Measurements from ENCODE around the gene BRSK1. TPM values are rescaled to one million over a fixed set of nuclear protein-coding genes. Genes with fewer than 3 reads are reported as not detected.

The BRSK1 gene
- polyA plus RNA-seq, 1 donor from 2014 or later, result 213 TPM

DNA sequence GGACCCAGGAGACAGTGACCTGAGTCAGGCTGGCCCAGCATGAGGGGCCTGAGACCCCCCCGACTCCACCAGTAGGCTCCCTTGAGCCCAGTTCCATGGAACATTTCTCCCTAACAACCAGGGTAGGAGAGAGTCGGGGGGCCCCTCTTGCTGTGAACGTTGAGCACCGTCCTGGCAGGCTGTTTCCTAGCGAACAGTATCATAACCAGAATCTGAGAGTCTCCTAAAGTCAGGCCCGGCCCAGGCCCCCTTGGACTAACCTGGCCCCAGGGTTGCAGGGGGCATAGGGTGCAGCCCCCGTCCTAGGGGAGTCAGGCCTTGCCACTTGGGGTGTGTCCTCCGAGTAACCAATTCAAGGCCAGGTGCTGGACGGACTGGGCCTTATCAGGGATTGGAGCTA lies 27.6 kb downstream of the BRSK1 start:
- Histone ChIP-seq H3K79me2 (replicated peaks; ENCODE audit: insufficient read depth, low read length) (no peaks in the 10 kb centered on the region), H3K27me3 (ENCODE audit: insufficient read depth, low read depth, low read length) (no peaks in the 10 kb centered on the region), H4K20me1 (ENCODE audit: insufficient read depth) (no peaks in the 10 kb centered on the region), H3K4me3 (ENCODE audit: low read length) (no peak overlapping the region), H2AFZ (ENCODE audit: low read depth, low read length) (no peak overlapping the region), H3K9ac (ENCODE audit: low read length) (no peak overlapping the region), H3K36me3 (ENCODE audit: insufficient read depth, low read length) (no peaks in the 10 kb centered on the region), H3K9me2 (ENCODE audit: insufficient read depth, low read length) (no peaks in the 10 kb centered on the region), H3K9me3 (ENCODE audit: low read length) (no peaks in the 10 kb centered on the region), H3K4me2 (ENCODE audit: low read length) (no peak overlapping the region), H3F3A (ENCODE audit: insufficient read depth, low read length, poor library complexity, severe bottlenecking) (no peaks in the 10 kb centered on the region), H3K27ac (ENCODE audit: low read length) (no peak overlapping the region)
- no peak for TF ChIP-seq RAD21 (conservative IDR thresholded peaks at IDR 0.05)
- TF ChIP-seq, protein P1, sequence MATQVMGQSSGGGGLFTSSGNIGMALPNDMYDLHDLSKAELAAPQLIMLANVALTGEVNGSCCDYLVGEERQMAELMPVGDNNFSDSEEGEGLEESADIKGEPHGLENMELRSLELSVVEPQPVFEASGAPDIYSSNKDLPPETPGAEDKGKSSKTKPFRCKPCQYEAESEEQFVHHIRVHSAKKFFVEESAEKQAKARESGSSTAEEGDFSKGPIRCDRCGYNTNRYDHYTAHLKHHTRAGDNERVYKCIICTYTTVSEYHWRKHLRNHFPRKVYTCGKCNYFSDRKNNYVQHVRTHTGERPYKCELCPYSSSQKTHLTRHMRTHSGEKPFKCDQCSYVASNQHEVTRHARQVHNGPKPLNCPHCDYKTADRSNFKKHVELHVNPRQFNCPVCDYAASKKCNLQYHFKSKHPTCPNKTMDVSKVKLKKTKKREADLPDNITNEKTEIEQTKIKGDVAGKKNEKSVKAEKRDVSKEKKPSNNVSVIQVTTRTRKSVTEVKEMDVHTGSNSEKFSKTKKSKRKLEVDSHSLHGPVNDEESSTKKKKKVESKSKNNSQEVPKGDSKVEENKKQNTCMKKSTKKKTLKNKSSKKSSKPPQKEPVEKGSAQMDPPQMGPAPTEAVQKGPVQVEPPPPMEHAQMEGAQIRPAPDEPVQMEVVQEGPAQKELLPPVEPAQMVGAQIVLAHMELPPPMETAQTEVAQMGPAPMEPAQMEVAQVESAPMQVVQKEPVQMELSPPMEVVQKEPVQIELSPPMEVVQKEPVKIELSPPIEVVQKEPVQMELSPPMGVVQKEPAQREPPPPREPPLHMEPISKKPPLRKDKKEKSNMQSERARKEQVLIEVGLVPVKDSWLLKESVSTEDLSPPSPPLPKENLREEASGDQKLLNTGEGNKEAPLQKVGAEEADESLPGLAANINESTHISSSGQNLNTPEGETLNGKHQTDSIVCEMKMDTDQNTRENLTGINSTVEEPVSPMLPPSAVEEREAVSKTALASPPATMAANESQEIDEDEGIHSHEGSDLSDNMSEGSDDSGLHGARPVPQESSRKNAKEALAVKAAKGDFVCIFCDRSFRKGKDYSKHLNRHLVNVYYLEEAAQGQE (IDR thresholded peaks at IDR 0.05; ENCODE audit: borderline replicate concordance), result no peak

DNA sequence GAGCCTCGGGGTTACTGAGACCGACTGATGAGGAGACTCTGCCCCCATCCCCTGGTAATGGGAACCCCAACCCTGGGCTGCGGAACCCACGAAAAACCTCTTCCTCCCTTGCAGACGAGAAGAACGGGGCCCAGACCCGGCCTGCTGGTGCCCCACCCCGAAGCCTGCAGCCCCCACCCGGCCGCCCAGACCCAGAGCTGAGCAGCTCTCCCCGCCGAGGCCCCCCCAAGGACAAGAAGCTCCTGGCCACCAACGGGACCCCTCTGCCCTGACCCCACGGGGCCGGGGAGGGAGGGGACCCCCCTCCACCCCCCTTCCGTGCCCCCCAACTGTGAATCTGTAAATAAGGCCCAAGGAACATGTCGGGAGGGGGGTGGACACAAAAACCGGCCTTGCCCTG lies 28.0 kb downstream of the BRSK1 start:
- Histone ChIP-seq H2AFZ (ENCODE audit: low read depth, low read length) (no peak overlapping the region), H3K27ac (ENCODE audit: low read length) (no peak overlapping the region), H3K4me2 (ENCODE audit: low read length) (no peak overlapping the region), H3K27me3 (ENCODE audit: insufficient read depth, low read depth, low read length) (no peaks in the 10 kb centered on the region), H3K4me3 (ENCODE audit: low read length) (no peak overlapping the region), H3K36me3 (ENCODE audit: insufficient read depth, low read length) (no peaks in the 10 kb centered on the region), H3K9me3 (ENCODE audit: low read length) (no peaks in the 10 kb centered on the region), H3K79me2 (replicated peaks; ENCODE audit: insufficient read depth, low read length) (no peaks in the 10 kb centered on the region), H4K20me1 (ENCODE audit: insufficient read depth) (no peaks in the 10 kb centered on the region), H3K9me2 (ENCODE audit: insufficient read depth, low read length) (no peaks in the 10 kb centered on the region), H3K9ac (ENCODE audit: low read length) (no peak overlapping the region), H3F3A (ENCODE audit: insufficient read depth, low read length, poor library complexity, severe bottlenecking) (no peaks in the 10 kb centered on the region)
- TF ChIP-seq, protein P2, sequence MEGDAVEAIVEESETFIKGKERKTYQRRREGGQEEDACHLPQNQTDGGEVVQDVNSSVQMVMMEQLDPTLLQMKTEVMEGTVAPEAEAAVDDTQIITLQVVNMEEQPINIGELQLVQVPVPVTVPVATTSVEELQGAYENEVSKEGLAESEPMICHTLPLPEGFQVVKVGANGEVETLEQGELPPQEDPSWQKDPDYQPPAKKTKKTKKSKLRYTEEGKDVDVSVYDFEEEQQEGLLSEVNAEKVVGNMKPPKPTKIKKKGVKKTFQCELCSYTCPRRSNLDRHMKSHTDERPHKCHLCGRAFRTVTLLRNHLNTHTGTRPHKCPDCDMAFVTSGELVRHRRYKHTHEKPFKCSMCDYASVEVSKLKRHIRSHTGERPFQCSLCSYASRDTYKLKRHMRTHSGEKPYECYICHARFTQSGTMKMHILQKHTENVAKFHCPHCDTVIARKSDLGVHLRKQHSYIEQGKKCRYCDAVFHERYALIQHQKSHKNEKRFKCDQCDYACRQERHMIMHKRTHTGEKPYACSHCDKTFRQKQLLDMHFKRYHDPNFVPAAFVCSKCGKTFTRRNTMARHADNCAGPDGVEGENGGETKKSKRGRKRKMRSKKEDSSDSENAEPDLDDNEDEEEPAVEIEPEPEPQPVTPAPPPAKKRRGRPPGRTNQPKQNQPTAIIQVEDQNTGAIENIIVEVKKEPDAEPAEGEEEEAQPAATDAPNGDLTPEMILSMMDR (IDR thresholded peaks at IDR 0.05; ENCODE audit: poor library complexity, severe bottlenecking), result no peak
- TF ChIP-seq POLR2AphosphoS5 (IDR thresholded peaks at IDR 0.05) (no peak), TAF1 (IDR thresholded peaks at IDR 0.05; ENCODE audit: low read depth) (no peak), MXI1 (conservative IDR thresholded peaks at IDR 0.05; ENCODE audit: poor library complexity, severe bottlenecking) (no peak), RAD21 (conservative IDR thresholded peaks at IDR 0.05) (no peak), EP300 (conservative IDR thresholded peaks at IDR 0.05; ENCODE audit: poor library complexity, severe bottlenecking) (no peak), EZH2 (IDR thresholded peaks at IDR 0.05; ENCODE audit: borderline replicate concordance, insufficient read depth, low read length, poor library complexity, severe bottlenecking) (no peak), SMC3 (conservative IDR thresholded peaks at IDR 0.05; ENCODE audit: poor library complexity) (no peak)
- TF ChIP-seq, protein P1 (IDR thresholded peaks at IDR 0.05; ENCODE audit: borderline replicate concordance), result no peak

Measured in neural cell (in vitro differentiated cells).